AG09309 (cell line): ENCODE data around the gene ERF.
A peak's percentile ranks its signal among the peaks of the same experiment; 100 is the strongest.

Source experiments
- DNase-seq: peaks from one replicate; pipeline ENCODE4 v3.0.0-alpha.2; 2010; ENCODE audit warnings: low read depth
- H3K4me3 ChIP-seq: 2 replicates; pipeline ENCODE4 v1.5.1; 2011; ENCODE audit warnings: mild to moderate bottlenecking, low read depth, low read length, moderate library complexity; ENCODE audit not compliant: control insufficient read depth
- TF ChIP-seq, protein P1 (sequence below): IDR thresholded peaks from 2 replicates; pipeline ENCODE4 v1.5.1; 2011; ENCODE audit warnings: mild to moderate bottlenecking, low read depth, low read length, inconsistent platforms; ENCODE audit not compliant: insufficient read depth, control insufficient read depth; ENCODE audit errors: missing control alignments

Gene ERF

DNA sequence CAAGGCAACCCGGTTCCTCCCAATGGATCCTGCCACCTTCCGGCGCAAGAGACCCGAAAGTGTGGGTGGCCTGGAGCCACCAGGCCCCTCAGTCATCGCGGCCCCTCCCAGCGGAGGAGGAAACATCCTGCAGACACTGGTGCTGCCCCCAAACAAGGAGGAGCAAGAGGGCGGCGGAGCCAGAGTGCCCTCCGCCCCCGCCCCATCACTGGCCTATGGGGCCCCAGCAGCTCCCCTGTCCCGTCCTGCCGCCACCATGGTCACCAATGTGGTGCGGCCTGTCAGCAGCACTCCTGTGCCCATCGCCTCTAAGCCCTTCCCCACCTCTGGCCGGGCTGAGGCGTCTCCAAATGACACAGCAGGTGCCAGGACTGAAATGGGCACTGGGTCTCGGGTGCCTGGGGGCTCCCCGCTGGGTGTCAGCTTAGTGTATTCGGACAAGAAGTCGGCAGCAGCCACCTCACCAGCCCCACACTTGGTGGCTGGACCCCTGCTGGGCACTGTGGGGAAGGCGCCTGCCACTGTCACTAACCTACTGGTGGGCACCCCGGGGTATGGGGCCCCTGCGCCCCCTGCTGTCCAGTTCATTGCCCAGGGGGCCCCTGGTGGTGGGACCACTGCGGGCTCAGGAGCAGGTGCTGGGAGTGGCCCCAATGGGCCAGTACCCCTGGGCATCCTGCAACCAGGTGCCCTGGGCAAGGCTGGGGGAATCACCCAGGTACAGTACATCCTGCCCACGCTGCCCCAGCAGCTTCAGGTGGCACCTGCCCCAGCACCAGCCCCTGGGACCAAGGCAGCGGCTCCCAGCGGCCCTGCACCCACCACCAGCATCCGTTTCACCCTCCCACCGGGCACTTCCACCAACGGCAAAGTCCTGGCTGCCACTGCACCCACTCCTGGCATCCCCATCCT, 35.9 kb upstream of the ERF start:
- DNase-seq = no peak
- TF ChIP-seq, protein P1, sequence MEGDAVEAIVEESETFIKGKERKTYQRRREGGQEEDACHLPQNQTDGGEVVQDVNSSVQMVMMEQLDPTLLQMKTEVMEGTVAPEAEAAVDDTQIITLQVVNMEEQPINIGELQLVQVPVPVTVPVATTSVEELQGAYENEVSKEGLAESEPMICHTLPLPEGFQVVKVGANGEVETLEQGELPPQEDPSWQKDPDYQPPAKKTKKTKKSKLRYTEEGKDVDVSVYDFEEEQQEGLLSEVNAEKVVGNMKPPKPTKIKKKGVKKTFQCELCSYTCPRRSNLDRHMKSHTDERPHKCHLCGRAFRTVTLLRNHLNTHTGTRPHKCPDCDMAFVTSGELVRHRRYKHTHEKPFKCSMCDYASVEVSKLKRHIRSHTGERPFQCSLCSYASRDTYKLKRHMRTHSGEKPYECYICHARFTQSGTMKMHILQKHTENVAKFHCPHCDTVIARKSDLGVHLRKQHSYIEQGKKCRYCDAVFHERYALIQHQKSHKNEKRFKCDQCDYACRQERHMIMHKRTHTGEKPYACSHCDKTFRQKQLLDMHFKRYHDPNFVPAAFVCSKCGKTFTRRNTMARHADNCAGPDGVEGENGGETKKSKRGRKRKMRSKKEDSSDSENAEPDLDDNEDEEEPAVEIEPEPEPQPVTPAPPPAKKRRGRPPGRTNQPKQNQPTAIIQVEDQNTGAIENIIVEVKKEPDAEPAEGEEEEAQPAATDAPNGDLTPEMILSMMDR = peak; percentile 54
- H3K4me3 ChIP-seq = no peak overlapping the region

DNA sequence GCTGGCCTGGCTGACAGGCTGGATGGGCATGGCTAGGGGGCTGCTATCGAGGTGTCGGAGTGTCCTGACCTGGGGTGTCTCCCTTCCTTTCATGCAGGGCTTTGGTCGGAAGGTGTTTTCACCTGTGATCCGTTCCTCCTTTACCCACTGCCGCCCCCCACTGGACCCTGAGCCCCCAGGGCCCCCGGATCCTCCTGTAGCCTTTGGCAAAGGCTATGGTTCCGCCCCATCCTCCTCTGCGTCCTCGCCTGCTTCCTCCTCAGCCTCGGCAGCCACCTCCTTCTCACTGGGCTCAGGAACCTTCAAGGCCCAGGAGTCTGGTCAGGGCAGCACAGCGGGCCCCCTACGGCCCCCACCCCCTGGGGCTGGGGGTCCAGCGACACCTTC, 35.2 kb upstream of the ERF start:
- no peak overlapping the region for H3K4me3 ChIP-seq
- no peak for DNase-seq
- TF ChIP-seq, protein P1 = no peak

DNA sequence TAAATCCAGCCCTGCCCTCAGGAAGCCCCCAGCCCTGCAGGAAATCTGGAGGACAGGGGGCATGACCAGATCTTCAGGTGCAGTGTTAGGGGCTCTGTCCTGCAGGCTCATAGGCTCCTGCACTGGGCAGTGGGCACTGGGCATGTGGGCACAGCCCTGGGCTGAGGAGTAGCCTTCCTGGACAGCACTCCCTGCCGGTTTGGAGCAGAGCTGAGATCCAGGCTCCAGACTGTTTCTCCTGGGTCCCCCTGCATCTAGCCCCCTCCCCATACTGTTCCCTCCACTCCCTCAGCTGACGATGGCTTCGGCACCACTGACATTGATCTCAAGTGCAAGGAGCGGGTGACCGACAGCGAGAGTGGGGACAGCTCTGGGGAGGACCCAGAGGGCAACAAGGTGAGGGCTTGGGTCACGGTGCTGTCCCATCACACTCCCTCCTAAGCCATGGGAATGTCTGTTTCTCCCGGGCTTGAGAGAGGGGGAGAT, 34.7 kb upstream of the ERF start:
- no peak for DNase-seq
- TF ChIP-seq, protein P1 = no peak
- no peak overlapping the region for H3K4me3 ChIP-seq

DNA sequence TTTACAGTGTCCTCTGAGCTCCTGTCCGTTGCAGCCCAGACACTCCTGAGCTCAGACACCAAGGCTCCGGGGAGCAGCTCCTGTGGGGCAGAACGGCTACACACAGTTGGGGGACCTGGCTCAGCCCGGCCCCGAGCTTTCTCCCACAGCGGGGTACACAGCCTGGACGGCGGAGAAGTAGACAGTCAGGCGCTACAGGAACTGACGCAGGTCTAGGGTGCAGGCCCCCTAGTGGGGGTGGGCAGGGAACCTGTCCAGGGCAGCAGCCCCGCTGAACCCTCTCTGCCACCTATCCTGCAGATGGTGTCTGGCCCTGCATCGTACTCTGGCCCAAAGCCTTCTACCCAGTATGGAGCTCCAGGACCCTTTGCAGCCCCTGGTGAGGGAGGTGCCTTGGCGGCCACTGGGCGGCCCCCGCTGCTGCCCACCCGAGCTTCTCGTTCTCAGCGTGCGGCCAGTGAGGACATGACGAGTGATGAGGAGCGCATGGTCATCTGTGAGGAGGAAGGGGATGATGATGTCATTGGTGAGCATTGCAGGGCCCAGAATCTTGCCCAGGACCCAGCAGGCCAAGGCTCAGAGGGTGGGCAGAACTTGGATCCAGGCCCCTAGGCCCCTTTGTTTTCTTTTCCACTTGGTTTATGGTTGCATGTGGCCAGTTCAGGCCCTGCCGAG, 34.1 kb upstream of the ERF start:
- H3K4me3 ChIP-seq = no peak overlapping the region
- TF ChIP-seq, protein P1 = no peak
- DNase-seq = no peak

DNA sequence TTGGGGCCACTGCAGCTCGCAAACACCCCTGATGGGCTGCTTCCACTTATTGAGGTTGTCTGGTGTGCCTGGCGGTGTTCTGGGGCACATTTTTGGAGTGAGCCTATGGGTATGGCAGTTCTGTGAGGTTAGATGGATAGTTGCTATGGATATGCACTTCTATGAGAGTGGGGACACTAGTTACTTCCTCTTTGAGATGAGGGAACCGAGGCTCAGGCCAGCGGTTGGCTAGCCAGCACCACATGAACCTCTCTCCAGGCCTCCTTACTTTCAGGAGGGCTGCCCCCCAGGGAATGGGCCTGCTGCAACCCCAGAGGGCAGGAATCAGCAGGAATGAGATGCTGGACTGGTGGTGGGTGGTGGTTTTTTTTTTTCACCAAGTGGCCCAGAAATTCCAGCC, 33.5 kb upstream of the ERF start:
- H3K4me3 ChIP-seq = no peak overlapping the region
- TF ChIP-seq, protein P1 = no peak
- no peak for DNase-seq

DNA sequence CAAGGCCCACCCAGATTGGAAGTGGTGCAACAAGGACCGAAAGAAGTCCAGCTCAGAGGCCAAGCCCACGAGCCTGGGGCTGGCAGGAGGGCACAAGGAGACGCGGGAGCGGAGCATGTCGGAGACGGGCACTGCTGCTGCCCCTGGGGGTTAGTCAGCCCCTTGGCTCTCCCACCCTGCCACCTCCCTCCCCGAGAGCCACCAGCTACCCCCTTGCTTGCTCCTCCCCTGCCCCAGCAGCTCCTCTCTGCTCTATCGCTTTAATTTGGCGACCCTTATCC, 32.8 kb upstream of the ERF start:
- DNase-seq = no peak
- TF ChIP-seq, protein P1 = no peak
- no peak overlapping the region for H3K4me3 ChIP-seq
